ENCODE measurements around the gene UBAC1. TPM values are rescaled to one million over a fixed set of nuclear protein-coding genes. Genes with fewer than 3 reads are reported as not detected.

Gene UBAC1
- polyA plus RNA-seq, 1 donor from 2014 or later = 92.3 TPM

- no peaks in the 10 kb centered on the region for H3K9me2 ChIP-seq (ENCODE audit: insufficient read depth, low read length)
- no peak overlapping the region for H3K4me3 ChIP-seq (ENCODE audit: low read length)
- no peak overlapping the region for H3K9ac ChIP-seq (ENCODE audit: low read length)
- H4K20me1 ChIP-seq (ENCODE audit: insufficient read depth) = no peaks in the 10 kb centered on the region
- no peaks in the 10 kb centered on the region for H3K9me3 ChIP-seq (ENCODE audit: low read length)
- no peak for TF ChIP-seq EZH2 (IDR thresholded peaks at IDR 0.05; ENCODE audit: borderline replicate concordance, insufficient read depth, low read length, poor library complexity, severe bottlenecking)
- TF ChIP-seq REST (IDR thresholded peaks at IDR 0.05; ENCODE audit: borderline replicate concordance) = no peak
- TF ChIP-seq TAF1 (IDR thresholded peaks at IDR 0.05; ENCODE audit: low read depth) = no peak
- TF ChIP-seq RAD21 (conservative IDR thresholded peaks at IDR 0.05) = no peak
- no peak for TF ChIP-seq CTCF (IDR thresholded peaks at IDR 0.05; ENCODE audit: poor library complexity, severe bottlenecking)
- TF ChIP-seq POLR2AphosphoS5 (IDR thresholded peaks at IDR 0.05) = no peak
- no peak for TF ChIP-seq EP300 (conservative IDR thresholded peaks at IDR 0.05; ENCODE audit: poor library complexity, severe bottlenecking)
- TF ChIP-seq MXI1 (conservative IDR thresholded peaks at IDR 0.05; ENCODE audit: poor library complexity, severe bottlenecking) = no peak
- TF ChIP-seq SMC3 (conservative IDR thresholded peaks at IDR 0.05; ENCODE audit: poor library complexity) = no peak
- no peaks in the 10 kb centered on the region for H3K79me2 ChIP-seq (replicated peaks; ENCODE audit: insufficient read depth, low read length)
- no peaks in the 10 kb centered on the region for H3K27me3 ChIP-seq (ENCODE audit: insufficient read depth, low read depth, low read length)
- H3K36me3 ChIP-seq (ENCODE audit: insufficient read depth, low read length) = no peaks in the 10 kb centered on the region
- no peak overlapping the region for H2AFZ ChIP-seq (ENCODE audit: low read depth, low read length)
- H3F3A ChIP-seq (ENCODE audit: insufficient read depth, low read length, poor library complexity, severe bottlenecking) = no peaks in the 10 kb centered on the region
- H3K27ac ChIP-seq (ENCODE audit: low read length) = no peak overlapping the region
- no peak overlapping the region for H3K4me2 ChIP-seq (ENCODE audit: low read length)
These were observed 21.5 kb upstream of the UBAC1 start for GRCh38 chr9:135982499-135983207.

- Histone ChIP-seq H3K4me3 (ENCODE audit: low read length) (no peak overlapping the region), H2AFZ (ENCODE audit: low read depth, low read length) (no peak overlapping the region)
- TF ChIP-seq EP300 (conservative IDR thresholded peaks at IDR 0.05; ENCODE audit: poor library complexity, severe bottlenecking) = no peak
- no peak for TF ChIP-seq REST (IDR thresholded peaks at IDR 0.05; ENCODE audit: borderline replicate concordance)
- no peak for TF ChIP-seq EZH2 (IDR thresholded peaks at IDR 0.05; ENCODE audit: borderline replicate concordance, insufficient read depth, low read length, poor library complexity, severe bottlenecking)
- no peak for TF ChIP-seq TAF1 (IDR thresholded peaks at IDR 0.05; ENCODE audit: low read depth)
- TF ChIP-seq CTCF (IDR thresholded peaks at IDR 0.05; ENCODE audit: poor library complexity, severe bottlenecking) = no peak
- no peak for TF ChIP-seq POLR2AphosphoS5 (IDR thresholded peaks at IDR 0.05)
- no peak for TF ChIP-seq MXI1 (conservative IDR thresholded peaks at IDR 0.05; ENCODE audit: poor library complexity, severe bottlenecking)
These were observed 19.9 kb upstream of the UBAC1 start for GRCh38 chr9:135980926-135981630.

More at GRCh38 chr9:135980926-135981630, 19.9 kb upstream of the UBAC1 start:
- no peak overlapping the region for H3K9ac ChIP-seq (ENCODE audit: low read length)
- no peaks in the 10 kb centered on the region for H3K27me3 ChIP-seq (ENCODE audit: insufficient read depth, low read depth, low read length)
- no peaks in the 10 kb centered on the region for H3K9me3 ChIP-seq (ENCODE audit: low read length)
- no peaks in the 10 kb centered on the region for H4K20me1 ChIP-seq (ENCODE audit: insufficient read depth)
- no peaks in the 10 kb centered on the region for H3K36me3 ChIP-seq (ENCODE audit: insufficient read depth, low read length)
- no peak overlapping the region for H3K4me2 ChIP-seq (ENCODE audit: low read length)
- no peaks in the 10 kb centered on the region for H3F3A ChIP-seq (ENCODE audit: insufficient read depth, low read length, poor library complexity, severe bottlenecking)
- no peaks in the 10 kb centered on the region for H3K79me2 ChIP-seq (replicated peaks; ENCODE audit: insufficient read depth, low read length)
- H3K9me2 ChIP-seq (ENCODE audit: insufficient read depth, low read length) = no peaks in the 10 kb centered on the region
- no peak overlapping the region for H3K27ac ChIP-seq (ENCODE audit: low read length)
